ENCODE results near the gene TBC1D7. TPM values are rescaled to one million over a fixed set of nuclear protein-coding genes. Genes with fewer than 3 reads are reported as not detected.
"Not testable (repeated sequence)": the region's sequence is repeated elsewhere in the genome, so short reads cannot be mapped to it uniquely, and the experiment has no call there.

TBC1D7 gene
- total RNA-seq, 4 donors from 2014 or later, result 5.3 to 11.3 (median 8.9) TPM

DNA sequence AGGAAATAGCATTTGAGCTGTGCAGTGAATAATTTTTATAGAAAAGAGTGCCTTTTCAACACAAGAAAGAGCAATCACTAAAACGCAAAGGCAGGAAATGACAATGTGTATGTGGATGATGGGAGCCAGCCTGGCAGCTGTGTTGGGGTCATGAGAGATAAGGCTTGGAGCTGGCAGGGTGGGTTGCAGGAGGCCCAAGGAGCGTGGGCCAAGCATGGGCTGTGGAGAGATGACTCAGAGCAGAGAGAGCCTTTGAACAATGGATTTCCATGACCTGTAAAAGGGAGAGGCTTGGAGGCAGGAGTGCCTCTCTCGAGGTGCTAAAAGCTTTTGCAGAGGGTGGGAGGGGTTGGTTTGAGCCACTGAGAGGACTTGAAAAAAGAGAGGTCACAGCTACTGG lies 6.6 kb upstream of the TBC1D7 start:
- ATAC-seq (ENCODE audit: low FRiP score) (no peak), DNase-seq (ENCODE audit: low spot score) (no peak)
- TF ChIP-seq, protein P1, sequence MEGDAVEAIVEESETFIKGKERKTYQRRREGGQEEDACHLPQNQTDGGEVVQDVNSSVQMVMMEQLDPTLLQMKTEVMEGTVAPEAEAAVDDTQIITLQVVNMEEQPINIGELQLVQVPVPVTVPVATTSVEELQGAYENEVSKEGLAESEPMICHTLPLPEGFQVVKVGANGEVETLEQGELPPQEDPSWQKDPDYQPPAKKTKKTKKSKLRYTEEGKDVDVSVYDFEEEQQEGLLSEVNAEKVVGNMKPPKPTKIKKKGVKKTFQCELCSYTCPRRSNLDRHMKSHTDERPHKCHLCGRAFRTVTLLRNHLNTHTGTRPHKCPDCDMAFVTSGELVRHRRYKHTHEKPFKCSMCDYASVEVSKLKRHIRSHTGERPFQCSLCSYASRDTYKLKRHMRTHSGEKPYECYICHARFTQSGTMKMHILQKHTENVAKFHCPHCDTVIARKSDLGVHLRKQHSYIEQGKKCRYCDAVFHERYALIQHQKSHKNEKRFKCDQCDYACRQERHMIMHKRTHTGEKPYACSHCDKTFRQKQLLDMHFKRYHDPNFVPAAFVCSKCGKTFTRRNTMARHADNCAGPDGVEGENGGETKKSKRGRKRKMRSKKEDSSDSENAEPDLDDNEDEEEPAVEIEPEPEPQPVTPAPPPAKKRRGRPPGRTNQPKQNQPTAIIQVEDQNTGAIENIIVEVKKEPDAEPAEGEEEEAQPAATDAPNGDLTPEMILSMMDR (IDR thresholded peaks at IDR 0.05), result no peak

DNA sequence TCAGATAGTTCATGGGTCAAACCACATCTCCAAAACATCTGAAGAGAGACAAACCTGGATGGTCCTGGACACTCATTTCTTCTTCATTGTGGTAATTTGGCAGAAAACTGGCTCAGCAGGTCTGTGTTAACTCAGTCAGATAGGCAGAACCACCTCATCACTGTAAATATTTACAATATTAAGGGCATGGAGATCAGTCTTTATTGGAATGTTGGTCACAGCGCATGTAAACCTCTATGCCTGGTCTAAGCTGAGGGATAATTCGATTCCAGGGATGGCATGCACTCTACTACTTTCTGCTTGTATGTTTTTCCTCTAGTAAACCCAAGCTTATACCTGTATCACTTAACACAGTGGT lies 4.0 kb upstream of the TBC1D7 start:
- TF ChIP-seq, protein P1 (IDR thresholded peaks at IDR 0.05), result no peak
- ATAC-seq (ENCODE audit: low FRiP score), result no peak
- DNase-seq (ENCODE audit: low spot score), result no peak

DNA sequence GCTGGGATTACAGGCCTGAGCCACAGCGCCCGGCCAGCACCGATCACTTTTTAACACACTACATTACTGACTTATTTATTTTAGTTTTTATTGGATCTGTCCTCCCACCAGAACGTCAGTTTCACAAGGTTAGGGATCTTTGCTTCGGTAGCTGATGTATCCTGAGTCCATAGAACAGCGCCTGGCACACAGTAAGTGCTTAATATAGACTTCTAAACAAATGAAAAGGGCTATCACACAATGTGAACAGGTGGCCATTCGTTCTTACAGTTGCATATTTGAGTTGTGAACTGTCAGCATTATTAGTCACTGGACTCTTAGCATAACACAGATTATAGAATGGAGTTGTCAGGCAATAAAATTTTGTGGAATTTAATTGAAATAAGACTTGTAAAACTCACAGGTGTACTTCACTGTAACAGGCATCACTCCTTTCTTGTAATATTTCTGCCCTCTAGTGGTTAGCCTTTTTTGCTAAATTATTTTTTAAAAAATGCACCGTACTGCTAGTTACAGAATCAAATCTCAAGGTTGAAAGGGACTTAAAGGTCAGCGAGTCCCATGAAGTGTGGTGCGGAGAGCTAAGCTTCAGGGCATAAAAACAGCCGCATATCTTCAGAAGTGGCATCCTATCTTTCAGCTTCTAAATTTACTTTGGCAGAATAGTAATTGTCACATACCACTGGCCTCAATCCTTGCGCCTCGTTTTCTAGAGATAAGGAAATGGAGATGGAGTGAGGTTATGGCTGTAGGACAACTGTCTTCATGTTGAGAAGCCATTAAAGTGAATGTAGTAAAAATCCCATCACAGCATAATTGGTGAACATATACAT lies 3.4 kb upstream of the TBC1D7 start:
- TF ChIP-seq, protein P1 (IDR thresholded peaks at IDR 0.05), result no peak
- ATAC-seq (ENCODE audit: low FRiP score), result no peak
- DNase-seq (ENCODE audit: low spot score), result no peak

DNA sequence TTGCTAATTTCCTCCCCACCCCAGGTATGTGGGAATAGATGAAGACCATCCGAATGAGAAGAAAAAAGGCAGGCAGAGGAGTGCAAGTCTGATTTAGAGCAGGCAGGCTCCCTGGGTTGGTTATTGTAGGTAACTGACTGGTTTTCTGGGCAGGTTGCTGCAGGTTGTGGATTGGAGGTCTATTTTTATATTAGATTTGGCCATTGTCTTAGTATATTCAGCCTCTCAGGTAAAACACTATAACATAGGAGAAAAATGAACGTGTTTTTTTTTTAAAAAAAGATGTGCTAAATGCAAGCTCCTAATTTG lies 492 bp upstream of the TBC1D7 start:
- ATAC-seq (ENCODE audit: low FRiP score) (no peak), DNase-seq (ENCODE audit: low spot score) (no peak)
- TF ChIP-seq, protein P1 (IDR thresholded peaks at IDR 0.05), result no peak

DNA sequence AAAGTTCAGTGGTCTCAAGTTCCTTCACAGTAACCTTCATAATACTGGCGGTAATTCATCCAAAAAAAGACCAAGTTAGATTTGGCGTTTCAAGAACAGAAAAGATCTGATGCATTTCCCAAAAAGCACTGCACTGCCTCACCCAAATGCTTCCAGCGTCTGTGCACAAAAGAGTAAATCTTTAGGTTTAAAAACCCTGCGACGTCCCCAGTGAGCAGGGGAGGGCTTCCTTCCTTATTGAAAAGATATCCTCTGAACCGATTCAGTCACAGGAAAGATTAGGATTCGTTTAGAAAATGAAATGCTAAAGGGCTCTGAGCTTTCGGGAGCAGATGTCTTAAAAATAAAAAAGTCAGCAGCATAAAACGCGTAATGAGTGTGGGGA lies 654 bp downstream of the TBC1D7 start:
- ATAC-seq (ENCODE audit: low FRiP score) (no peak), DNase-seq (ENCODE audit: low spot score) (no peak)
- TF ChIP-seq, protein P1 (IDR thresholded peaks at IDR 0.05), result no peak

DNA sequence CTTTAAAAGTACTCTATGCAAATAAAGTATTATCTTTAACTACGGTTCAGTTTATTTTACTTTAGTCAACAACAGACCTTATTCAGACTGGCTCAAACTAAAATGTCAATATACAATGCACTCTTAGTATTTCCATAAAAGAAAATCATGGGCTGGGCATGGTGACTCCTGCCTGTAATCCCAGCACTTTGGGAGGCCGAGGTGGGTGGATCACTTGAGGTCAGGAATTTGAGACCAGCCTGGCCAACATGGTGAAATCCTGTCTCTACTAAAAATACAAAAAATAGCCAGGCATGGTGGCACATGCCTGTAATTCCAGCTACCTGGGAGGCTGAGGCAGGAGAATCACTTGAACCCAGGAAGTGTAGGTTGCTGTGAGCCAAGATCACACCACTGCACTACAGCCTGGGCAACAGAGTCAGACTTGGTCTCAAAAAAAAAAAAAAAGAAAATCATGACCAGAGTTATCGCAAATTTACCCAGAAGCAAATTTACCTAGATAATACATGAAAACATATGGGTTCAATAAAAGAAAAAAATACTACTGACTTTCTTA lies 2.2 kb downstream of the TBC1D7 start:
- DNase-seq (ENCODE audit: low spot score); ATAC-seq (ENCODE audit: low FRiP score): not testable (repeated sequence)

DNA sequence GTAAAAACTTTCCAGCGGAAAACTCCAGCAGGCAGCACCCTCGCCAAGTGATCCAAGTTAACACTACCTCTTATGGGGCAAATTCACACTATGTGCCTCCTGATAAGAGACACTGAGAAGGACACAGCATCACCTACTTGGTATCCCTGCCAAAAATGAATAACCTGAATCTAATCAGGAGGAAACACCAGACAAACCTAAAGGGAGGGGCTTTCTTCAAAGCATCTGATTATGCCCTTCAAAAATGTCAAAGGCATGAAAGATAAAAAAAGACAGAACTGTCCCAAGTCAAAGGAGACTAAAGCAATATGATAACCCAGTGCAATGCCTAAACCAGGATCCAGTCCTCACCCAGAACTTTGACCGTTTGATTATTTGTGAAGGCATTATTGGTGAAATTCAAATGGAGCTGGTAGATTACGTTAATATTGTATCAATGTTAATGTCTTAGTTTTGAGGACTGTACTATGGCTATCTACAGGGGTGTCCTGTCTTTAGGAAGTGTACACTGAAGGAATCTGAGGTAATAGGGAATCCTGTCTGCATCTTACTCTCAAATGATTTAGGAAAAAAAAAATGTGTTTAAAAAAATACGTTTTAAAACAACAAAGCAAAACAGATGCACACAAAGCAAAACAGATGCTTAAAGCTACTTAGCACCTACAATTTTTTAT lies 8.3 kb downstream of the TBC1D7 start:
- TF ChIP-seq, protein P1 (IDR thresholded peaks at IDR 0.05), result no peak
- ATAC-seq (ENCODE audit: low FRiP score), result no peak
- DNase-seq (ENCODE audit: low spot score), result no peak
